ENCODE results near the gene PLPPR1. TPM values are rescaled to one million over a fixed set of nuclear protein-coding genes. Genes with fewer than 3 reads are reported as not detected.

Gene PLPPR1
- total and polyA plus RNA-seq, 2 of the 13 experiments (the other 11 are each of a cell fraction or from before 2014, with no cell fraction given) = 16.0 to 84.7 TPM

GRCh38 chr9:101366038-101366756 is 337.7 kb downstream of the PLPPR1 start (continued):
- 0 out of 2 replicates have a peak, but pooled peaks have one; percentile 45 for TF ChIP-seq POLR2G (IDR thresholded peaks at IDR 0.05; ENCODE audit: low read depth, low read length)
- TF ChIP-seq, protein P1, sequence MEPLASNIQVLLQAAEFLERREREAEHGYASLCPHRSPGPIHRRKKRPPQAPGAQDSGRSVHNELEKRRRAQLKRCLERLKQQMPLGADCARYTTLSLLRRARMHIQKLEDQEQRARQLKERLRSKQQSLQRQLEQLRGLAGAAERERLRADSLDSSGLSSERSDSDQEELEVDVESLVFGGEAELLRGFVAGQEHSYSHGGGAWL (CRISPR knock-in tag; IDR thresholded peaks at IDR 0.05) = no peak
- TF ChIP-seq TBX3 (IDR thresholded peaks at IDR 0.05; ENCODE audit: borderline replicate concordance) = no peak
- TF ChIP-seq ZSCAN21 (CRISPR knock-in tag; IDR thresholded peaks at IDR 0.05; ENCODE audit: borderline replicate concordance) = no peak
- TF ChIP-seq ZNF878 (CRISPR knock-in tag; IDR thresholded peaks at IDR 0.05) = peak; percentile 69; the same call in 1 of the 2 replicates
- peak; percentile 45; the same call in 1 of the 2 replicates for TF ChIP-seq TFE3 (CRISPR knock-in tag; IDR thresholded peaks at IDR 0.05)
- TF ChIP-seq, protein P2, sequence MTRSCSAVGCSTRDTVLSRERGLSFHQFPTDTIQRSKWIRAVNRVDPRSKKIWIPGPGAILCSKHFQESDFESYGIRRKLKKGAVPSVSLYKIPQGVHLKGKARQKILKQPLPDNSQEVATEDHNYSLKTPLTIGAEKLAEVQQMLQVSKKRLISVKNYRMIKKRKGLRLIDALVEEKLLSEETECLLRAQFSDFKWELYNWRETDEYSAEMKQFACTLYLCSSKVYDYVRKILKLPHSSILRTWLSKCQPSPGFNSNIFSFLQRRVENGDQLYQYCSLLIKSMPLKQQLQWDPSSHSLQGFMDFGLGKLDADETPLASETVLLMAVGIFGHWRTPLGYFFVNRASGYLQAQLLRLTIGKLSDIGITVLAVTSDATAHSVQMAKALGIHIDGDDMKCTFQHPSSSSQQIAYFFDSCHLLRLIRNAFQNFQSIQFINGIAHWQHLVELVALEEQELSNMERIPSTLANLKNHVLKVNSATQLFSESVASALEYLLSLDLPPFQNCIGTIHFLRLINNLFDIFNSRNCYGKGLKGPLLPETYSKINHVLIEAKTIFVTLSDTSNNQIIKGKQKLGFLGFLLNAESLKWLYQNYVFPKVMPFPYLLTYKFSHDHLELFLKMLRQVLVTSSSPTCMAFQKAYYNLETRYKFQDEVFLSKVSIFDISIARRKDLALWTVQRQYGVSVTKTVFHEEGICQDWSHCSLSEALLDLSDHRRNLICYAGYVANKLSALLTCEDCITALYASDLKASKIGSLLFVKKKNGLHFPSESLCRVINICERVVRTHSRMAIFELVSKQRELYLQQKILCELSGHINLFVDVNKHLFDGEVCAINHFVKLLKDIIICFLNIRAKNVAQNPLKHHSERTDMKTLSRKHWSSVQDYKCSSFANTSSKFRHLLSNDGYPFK (CRISPR knock-in tag; IDR thresholded peaks at IDR 0.05; ENCODE audit: borderline replicate concordance) = no peak
- 0 out of 2 replicates have a peak, but pooled peaks have one; percentile 77 for TF ChIP-seq STAT6 (CRISPR knock-in tag; IDR thresholded peaks at IDR 0.05; ENCODE audit: borderline replicate concordance)
- peak; percentile 87 for TF ChIP-seq HOMEZ (CRISPR knock-in tag; IDR thresholded peaks at IDR 0.05; ENCODE audit: low read depth)
- TF ChIP-seq ZNF235 (CRISPR knock-in tag; IDR thresholded peaks at IDR 0.05; ENCODE audit: borderline replicate concordance) = no peak
- TF ChIP-seq TEAD3 (CRISPR knock-in tag; optimal IDR thresholded peaks at IDR 0.05; ENCODE audit: borderline replicate concordance) = peak; percentile 28
- peak; percentile 60; the same call in 1 of the 2 replicates for TF ChIP-seq HNF1B (CRISPR knock-in tag; IDR thresholded peaks at IDR 0.05)
